K562 (cell line): ENCODE measurements around the gene ZBTB39. TPM values are rescaled to one million over a fixed set of nuclear protein-coding genes. Genes with fewer than 3 reads are reported as not detected.

ENCODE experiments used
- ATAC-seq: fragments of 200-7000 bp; cut with Tn5 transposase; 3 replicates; pipeline ENCODE4 v1.9.1; 2020; ENCODE audit warnings: moderate library complexity
- BruUV-seq: library from RNA; stranded (reverse); fragments of 400-500 nt; replicated peaks from 2 replicates; lab custom pipeline; 2021; lab: Mats Ljungman, UMichigan
- CTCF ChIA-PET: fragments of 300-600 bp; formaldehyde crosslinking; extraction: SDS; loops from one replicate; lab custom pipeline; 2021; ENCODE audit warnings: low intra/inter-chr PET ratio; lab: Yijun Ruan, JAX
- POLR2A ChIA-PET: fragments of 300-600, 350-650 bp; sonication (Branson Sonifier 250); formaldehyde crosslinking; extraction: SDS; loops from one replicate; lab custom pipeline; 2021; ENCODE audit warnings: antibody characterized with exemption, inconsistent platforms; lab: Yijun Ruan, JAX
- DNase-seq, 4 experiments: peaks; one replicate each; pipeline versions ENCODE4 v3.0.0 to v3.0.0-alpha.2; 2011 to 2018; ENCODE audit warnings: low spot score in 3 of 4, mixed read lengths in 3 of 4; ENCODE audit errors: extremely low read depth in 1 of 4
- FAIRE-seq: peaks from 2 replicates; lab custom pipeline; 2011; peaks lifted over from hg19 to GRCh38; lab: Jason Lieb, UNC
- H2AFZ ChIP-seq: 2 replicates; pipeline ENCODE4 v1.6.0; 2011; ENCODE audit warnings: low read depth, low read length, control low read depth, inconsistent platforms
- H3K27ac ChIP-seq: fragments of 200-600 bp; 3 replicates; pipeline ENCODE4 v1.8.0; 2011; ENCODE audit warnings: low read depth, mild to moderate bottlenecking, control low read depth, inconsistent platforms, low read length, moderate library complexity, mixed read lengths; ENCODE audit errors: extremely low read depth
- H3K27me3 ChIP-seq, 2 experiments: fragments of 300-600 bp in 1 of 2; 2 replicates in 1 of 2; 3 replicates in 1 of 2; pipeline versions ENCODE4 v1.6.0 to v1.8.0; 2011; ENCODE audit warnings: inconsistent platforms in 2 of 2, low read length in 2 of 2, mild to moderate bottlenecking in 1 of 2, mixed read lengths in 1 of 2, moderate library complexity in 1 of 2; ENCODE audit not compliant: control insufficient read depth in 2 of 2, insufficient read depth in 2 of 2
- H3K36me3 ChIP-seq: fragments of 300-600 bp; 3 replicates; pipeline ENCODE4 v1.8.0; 2011; ENCODE audit warnings: mild to moderate bottlenecking, low read length, inconsistent platforms; ENCODE audit not compliant: control insufficient read depth, insufficient read depth
- H3K4me1 ChIP-seq, 2 experiments: fragments of 200-600 bp in 1 of 2; replicated peaks in 1 of 2; 2 replicates in 1 of 2; 3 replicates in 1 of 2; pipeline versions ENCODE4 v1.5.1 to v1.8.0; 2011; ENCODE audit warnings: inconsistent platforms in 2 of 2, low read length in 2 of 2, mild to moderate bottlenecking in 1 of 2, mixed read lengths in 1 of 2, moderate library complexity in 1 of 2; ENCODE audit not compliant: control insufficient read depth in 2 of 2, insufficient read depth in 2 of 2
- H3K4me2 ChIP-seq: 2 replicates; pipeline ENCODE4 v1.6.1; 2011; ENCODE audit warnings: low read length, control low read depth, inconsistent platforms, mixed read lengths; ENCODE audit not compliant: insufficient read depth
- H3K4me3 ChIP-seq: fragments of 200-600 bp; sonication (generic), shearing (Covaris generic); 2 replicates; pipeline ENCODE4 v1.5.1; 2016; ENCODE audit warnings: control low read depth, inconsistent platforms
- H3K79me2 ChIP-seq: fragments of 200-600 bp; 3 replicates; pipeline ENCODE4 v1.8.0; 2011; ENCODE audit warnings: low read length, inconsistent platforms; ENCODE audit not compliant: control insufficient read depth, insufficient read depth
- H3K9ac ChIP-seq, 2 experiments: 2 replicates each; pipeline versions ENCODE4 v1.6.0 to v1.6.1; 2011; ENCODE audit warnings: low read depth in 2 of 2, low read length in 2 of 2, control low read depth in 1 of 2, inconsistent platforms in 1 of 2, mild to moderate bottlenecking in 1 of 2, mixed read lengths in 1 of 2; ENCODE audit not compliant: insufficient read depth in 1 of 2
- H3K9me1 ChIP-seq: one replicate; pipeline ENCODE4 v1.6.0; 2011; ENCODE audit warnings: inconsistent platforms, mild to moderate bottlenecking, low read length, moderate library complexity; ENCODE audit not compliant: control insufficient read depth, insufficient read depth
- H3K9me3 ChIP-seq: replicated peaks from 2 replicates; pipeline ENCODE4 v1.5.1; 2011; ENCODE audit warnings: low read depth, low read length, inconsistent platforms; ENCODE audit not compliant: control insufficient read depth, insufficient read depth
- H4K20me1 ChIP-seq: replicated peaks from 2 replicates; pipeline ENCODE4 v1.6.1; 2011; ENCODE audit warnings: low read length, inconsistent platforms, mixed read lengths; ENCODE audit not compliant: control insufficient read depth, insufficient read depth
- ZNF431 ChIP-seq: sonication (generic); formaldehyde crosslinking; IDR thresholded peaks from 2 replicates; pipeline ENCODE4 v1.8.0; 2022; ENCODE audit warnings: mild to moderate bottlenecking, missing genetic modification reagents
- WGBS: fragments of 100-300 bp; shearing (Covaris generic); methylation state at CpG from one replicate; pipeline ENCODE4 v1.1.6; 2016; ENCODE audit warnings: low coverage, mixed read lengths; ENCODE audit not compliant: insufficient coverage; ENCODE audit errors: missing lambda C conversion rate; 5-methylcytosine and 5-hydroxymethylcytosine counted together
- in situ Hi-C: fragments of 300-500 bp; cut with MboI; formaldehyde crosslinking; loops from 4 replicates; pipeline ENCODE4 v1.15.0; 2018; ENCODE audit warnings: inconsistent platforms, mixed read lengths
- intact Hi-C: fragments of 100-400 bp; cut with micrococcal nuclease; formaldehyde crosslinking; loops from 2 replicates; pipeline ENCODE4 v1.14.2; 2022
- polyA plus RNA-seq, 8 experiments: library from polyadenylated mRNA; depleted of rRNA in 4 of 8; stranded (reverse) in 5 of 8; unstranded in 3 of 8; fragments of >200 nt; fragmentation: Nextera tagmentation in 2 of 8; fragmentation: Illumina TruSeq in 1 of 8; extraction: Ambion mirVana in 2 of 8; extraction: Trizol in 1 of 8; gene quantifications; 2 replicates each; pipeline versions ENCODE4 v1.2.1 to v1.2.3, GENCODE V29; 2011 to 2014; ENCODE audit warnings: inconsistent platforms in 1 of 8, missing spikeins in 1 of 8
- total RNA-seq, 7 experiments: library from RNA; depleted of rRNA in 6 of 7; stranded (reverse); fragments of >200 nt in 6 of 7; fragmentation: Illumina TruSeq in 2 of 7; extraction: Trizol in 2 of 7; gene quantifications; 2 replicates each; pipeline versions ENCODE4 v1.2.1 to v1.2.3, GENCODE V29; 2011 to 2021; ENCODE audit warnings: low replicate concordance in 1 of 7
- TF ChIP-seq, protein P1 (sequence below), 3 experiments: IDR thresholded peaks in 2 of 3; conservative IDR thresholded peaks in 1 of 3; 2 replicates each; pipeline ENCODE4 v1.5.1; 2011 to 2012; ENCODE audit warnings: low read length in 3 of 3, mild to moderate bottlenecking in 3 of 3, control low read depth in 2 of 3, improper control_type of control experiment in 1 of 3, inconsistent platforms in 1 of 3, low read depth in 1 of 3, mixed read lengths in 1 of 3, moderate library complexity in 1 of 3; ENCODE audit not compliant: insufficient read depth in 2 of 3

The ZBTB39 gene
- total and polyA plus RNA-seq, 9 of the 15 experiments (the other 6 are each of a cell fraction or from before 2014, with no cell fraction given) = 3.3 to 13.3 (median 8.6) TPM

DNA sequence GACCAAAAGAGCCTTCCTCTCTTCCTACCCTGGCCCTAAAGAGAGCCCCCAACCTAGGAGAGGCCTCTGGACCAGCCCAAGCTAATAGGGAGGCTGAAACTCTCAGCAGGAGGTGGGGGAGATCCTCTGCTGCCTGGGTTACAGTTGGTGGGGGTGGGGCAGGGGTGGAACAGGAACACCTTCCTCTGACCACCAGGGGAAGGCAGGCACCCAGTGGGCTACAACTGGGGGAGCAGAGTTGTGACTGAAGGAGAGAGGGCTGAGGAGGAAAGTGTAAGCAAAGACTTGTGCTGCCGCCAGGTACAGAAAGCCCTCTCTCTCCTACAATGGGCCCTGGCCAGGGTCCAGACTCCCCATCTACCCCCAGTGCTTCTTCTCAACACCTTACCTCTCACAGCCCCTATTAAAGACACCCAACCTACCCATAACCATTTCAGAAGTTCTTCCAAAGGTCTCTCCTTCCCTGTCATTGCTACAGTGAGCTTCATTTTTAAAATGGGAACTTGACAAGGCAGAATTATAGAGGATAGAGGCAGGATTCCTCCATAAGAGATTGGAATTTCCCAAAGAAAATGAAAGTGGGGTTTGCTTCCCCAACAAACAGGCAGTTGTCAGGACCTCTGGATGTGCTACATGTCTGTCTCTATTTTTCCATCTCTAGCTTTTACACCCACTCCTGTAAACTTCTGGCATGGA is 42.2 kb upstream of the ZBTB39 start:
- intact Hi-C loops = no loop called here
- no peak overlapping the region for H3K4me2 ChIP-seq
- in situ Hi-C loops = no loop called here

More for the DNA sequence above, 42.2 kb upstream of the ZBTB39 start:
- TF ChIP-seq, protein P1, sequence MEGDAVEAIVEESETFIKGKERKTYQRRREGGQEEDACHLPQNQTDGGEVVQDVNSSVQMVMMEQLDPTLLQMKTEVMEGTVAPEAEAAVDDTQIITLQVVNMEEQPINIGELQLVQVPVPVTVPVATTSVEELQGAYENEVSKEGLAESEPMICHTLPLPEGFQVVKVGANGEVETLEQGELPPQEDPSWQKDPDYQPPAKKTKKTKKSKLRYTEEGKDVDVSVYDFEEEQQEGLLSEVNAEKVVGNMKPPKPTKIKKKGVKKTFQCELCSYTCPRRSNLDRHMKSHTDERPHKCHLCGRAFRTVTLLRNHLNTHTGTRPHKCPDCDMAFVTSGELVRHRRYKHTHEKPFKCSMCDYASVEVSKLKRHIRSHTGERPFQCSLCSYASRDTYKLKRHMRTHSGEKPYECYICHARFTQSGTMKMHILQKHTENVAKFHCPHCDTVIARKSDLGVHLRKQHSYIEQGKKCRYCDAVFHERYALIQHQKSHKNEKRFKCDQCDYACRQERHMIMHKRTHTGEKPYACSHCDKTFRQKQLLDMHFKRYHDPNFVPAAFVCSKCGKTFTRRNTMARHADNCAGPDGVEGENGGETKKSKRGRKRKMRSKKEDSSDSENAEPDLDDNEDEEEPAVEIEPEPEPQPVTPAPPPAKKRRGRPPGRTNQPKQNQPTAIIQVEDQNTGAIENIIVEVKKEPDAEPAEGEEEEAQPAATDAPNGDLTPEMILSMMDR (IDR thresholded peaks at IDR 0.05 in 2 of 3, conservative IDR thresholded peaks at IDR 0.05 in 1 of 3; ENCODE audit: insufficient read depth in 2 of 3, low read depth in 1 of 3, low read length in 3 of 3) = 0 out of 6 replicates have a peak, but pooled peaks of 1 of the 3 experiments have one; percentile 4
- TF ChIP-seq ZNF431 (CRISPR knock-in tag) = no peak
- no peaks in the 10 kb centered on the region for H3K9me1 ChIP-seq
- H2AFZ ChIP-seq = no peak overlapping the region
- peaks cover 8 to 9% of the 10 kb centered on the region in 2 experiments; a peak in 4 of 5 replicates for H3K27me3 ChIP-seq
- no peaks in the 10 kb centered on the region; the same call in 1 of the 2 replicates for H4K20me1 ChIP-seq
- no peaks in the 10 kb centered on the region for H3K79me2 ChIP-seq
- H3K4me3 ChIP-seq = no peak overlapping the region
- CTCF ChIA-PET = no interaction called here
- BruUV-seq = no TSS peak
- 0 out of 4 replicates have a peak overlapping the region, but pooled peaks of 1 of the 2 experiments have one; percentile 22 for H3K9ac ChIP-seq
- H3K9me3 ChIP-seq = no peaks in the 10 kb centered on the region
- peaks cover 0 to 3% of the 10 kb centered on the region in 2 experiments; a peak in 1 of 5 replicates for H3K4me1 ChIP-seq
- 67% methylated on average over 1 of the region's 1 CpG for WGBS
- DNase-seq (peak in 2 of 4 experiments; percentile 28 to 47), ATAC-seq (peak; percentile 64), FAIRE-seq (no peak)
- POLR2A ChIA-PET = interaction anchor here (0.6 to 4.9 kb wide), 8 partner anchors 13 to 671 kb away, joined by 3 to 18 read pairs (median 4); partner anchors contain the start of gene TAC3
- no peaks in the 10 kb centered on the region for H3K36me3 ChIP-seq
- no peak overlapping the region for H3K27ac ChIP-seq
